Stimulated activated CD4-positive, alpha-beta T cell treated with anti-CD3 and anti-CD28 coated beads, Interleukin-12 subunit alpha, Interleukin-12 subunit beta, amount 100 ng/mL, for 48 hours (primary cell): ENCODE measurements around the gene CDK11B.
"Not testable (repeated sequence)": the region's sequence is repeated elsewhere in the genome, so short reads cannot be mapped to it uniquely, and the experiment has no call there.

Experiments used
- DNase-seq, 3 donors: peaks; one replicate each; pipeline ENCODE4 v3.0.0-alpha.2; 2020; ENCODE audit warnings: low read depth in 2 of 3, low spot score in 1 of 3

The CDK11B gene

GRCh38 chr1:1662830-1663560 lies 4.2 kb upstream of the CDK11B start:
- not testable (repeated sequence) for DNase-seq

DNA sequence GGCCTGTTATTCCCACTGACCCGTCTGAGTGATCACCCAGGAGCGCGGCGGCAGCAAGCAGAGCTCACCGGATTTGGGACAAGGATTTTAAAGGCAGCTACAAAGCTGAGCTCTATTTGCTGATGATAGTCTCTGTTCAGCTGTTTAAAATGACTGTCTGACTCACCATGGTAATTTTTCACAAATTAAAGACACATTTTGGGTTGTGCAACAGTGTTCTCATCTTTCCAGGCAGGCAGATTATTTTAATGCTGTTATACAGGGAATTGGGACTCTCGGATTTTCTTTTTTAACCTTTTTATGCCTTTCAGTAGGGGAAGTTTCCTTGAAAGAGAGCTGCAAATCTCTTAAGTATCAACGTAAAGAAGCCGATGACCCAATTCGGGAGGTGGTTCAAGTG lies 3.6 kb upstream of the CDK11B start:
- not testable (repeated sequence) for DNase-seq

DNA sequence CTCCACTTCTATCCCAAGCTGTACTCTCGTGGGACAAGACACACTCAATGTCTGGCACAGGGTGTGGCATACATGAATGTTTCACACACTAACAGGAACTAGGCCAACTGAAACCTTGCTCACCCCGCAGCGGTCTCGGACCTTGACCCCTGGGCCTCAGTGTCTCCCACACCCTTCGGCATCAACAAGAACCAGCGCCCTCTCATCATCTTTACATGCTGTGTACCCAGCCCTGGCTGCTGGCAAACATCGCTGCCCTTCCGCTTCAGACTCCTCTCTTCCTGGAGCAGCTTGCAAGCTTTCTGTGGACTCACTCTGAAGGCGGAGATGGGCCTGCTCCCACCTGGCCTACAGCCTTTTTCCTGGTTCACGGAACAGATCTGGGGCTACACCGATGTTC lies 10.5 kb downstream of the CDK11B start:
- not testable (repeated sequence) for DNase-seq

GRCh38 chr1:1647567-1648241 lies 11.1 kb downstream of the CDK11B start:
- DNase-seq = not testable (repeated sequence)

DNA sequence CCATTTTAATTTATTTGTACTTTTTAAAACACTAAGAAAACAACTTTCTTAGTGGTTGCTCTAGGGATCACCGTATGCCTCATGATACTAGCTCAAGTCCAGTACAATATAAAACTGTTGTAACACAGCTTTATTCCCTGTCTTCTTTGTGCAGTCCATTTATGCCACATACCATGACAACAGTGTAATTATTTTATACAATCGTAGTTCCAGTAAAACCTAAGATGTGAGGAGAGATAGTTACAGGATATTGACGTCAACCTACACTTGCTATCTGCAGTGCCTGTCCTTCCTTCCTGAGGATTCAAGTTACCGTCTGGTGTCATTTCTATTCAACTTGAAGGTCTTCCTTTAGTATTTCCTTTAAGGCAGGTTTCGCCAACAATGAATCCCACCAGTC lies 12.5 kb downstream of the CDK11B start:
- not testable (repeated sequence) for DNase-seq

DNA sequence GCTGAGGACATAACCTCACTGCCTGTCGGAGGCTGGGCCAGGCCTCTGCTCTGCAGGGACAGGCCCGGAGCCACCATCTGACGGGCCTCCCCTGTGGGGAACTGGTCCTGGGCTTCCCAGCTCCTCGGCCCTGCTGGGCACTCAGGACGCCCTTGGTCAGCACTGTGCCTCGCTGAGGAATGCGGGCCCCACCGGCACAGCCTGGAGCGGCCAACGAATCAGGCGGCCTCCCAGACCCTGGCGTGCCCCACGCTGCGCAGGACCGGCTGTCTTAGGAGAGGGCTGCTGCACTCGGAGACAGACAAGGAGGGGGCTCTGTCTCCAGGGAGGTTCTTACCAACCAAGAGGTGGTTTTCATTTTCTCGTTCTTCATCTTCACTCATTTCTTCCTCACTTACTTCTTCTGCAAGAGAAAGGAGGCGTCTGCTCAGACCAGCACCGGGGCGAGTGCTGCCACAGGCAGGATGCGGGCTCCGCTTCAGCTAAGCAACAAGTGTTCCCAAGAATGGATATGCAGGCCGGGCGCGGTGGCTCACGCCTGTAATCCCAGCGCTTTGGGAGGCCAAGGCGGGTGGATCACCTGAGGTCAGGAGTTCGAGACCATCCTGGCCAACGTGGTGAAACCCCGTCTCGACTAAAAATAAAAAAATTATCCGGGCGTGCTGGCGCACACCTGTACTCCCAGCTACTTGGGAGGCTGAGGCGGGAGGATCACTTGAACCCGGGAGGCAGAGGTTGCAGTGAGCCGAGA lies 17.9 kb downstream of the CDK11B start:
- not testable (repeated sequence) for DNase-seq

DNA sequence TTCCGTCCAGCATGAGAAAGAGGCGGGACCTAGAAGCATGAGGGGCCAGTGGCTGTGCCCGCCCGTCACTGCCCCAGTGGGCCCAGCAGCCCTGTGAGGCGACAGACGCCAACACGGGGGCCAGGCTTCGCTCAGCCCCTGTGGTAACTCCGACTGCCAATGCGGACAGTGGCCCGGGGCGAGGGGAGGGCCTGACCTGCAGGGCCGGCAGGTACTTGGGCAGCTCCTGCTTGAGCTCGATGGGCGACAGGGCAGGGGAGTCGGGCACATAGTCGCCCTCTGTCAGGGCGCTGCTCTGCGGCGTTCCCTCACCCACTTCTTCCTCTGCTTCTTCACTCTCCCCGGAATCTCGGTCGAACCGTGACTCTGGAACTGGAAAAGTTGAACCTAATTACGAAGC lies 18.7 kb downstream of the CDK11B start:
- not testable (repeated sequence) for DNase-seq

DNA sequence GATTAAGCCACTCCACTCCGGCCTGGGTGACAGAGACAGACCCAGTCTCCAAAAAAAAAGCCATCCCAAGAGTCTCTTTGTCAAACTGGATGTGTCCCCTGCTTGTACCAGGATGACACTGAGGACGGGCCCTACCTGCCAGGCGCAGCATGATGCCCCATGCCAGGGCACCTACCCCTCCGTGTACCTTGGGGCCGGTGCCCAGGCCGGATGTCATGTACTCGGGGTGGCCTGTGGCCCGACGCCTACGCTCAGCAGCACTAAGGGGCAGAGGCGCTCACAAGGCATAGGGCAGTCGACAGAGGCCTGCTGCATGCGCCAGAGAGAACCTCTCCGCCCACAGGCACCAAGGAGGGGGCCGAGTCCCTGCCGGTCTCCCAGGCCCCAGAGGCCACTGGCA lies 19.4 kb downstream of the CDK11B start:
- DNase-seq = not testable (repeated sequence)

DNA sequence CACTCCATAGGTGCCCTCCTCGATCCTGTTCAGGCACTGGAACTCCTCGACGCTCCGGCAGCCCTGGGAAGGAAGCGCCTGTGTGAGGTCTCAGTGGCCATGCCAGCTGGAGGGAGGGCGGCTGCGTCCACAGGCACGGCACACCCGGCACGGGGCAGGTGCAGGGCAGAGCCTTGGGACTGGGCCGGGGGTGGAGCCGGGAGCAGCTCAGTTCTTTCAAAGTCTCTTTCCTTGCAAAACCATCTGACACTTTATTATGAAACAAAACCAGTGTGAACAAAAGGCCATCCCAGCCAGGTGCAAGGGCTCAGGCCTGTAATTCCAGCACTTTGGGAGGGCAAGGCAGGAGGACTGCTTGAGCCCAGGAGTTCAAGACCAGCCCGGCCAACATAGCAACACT lies 20.3 kb downstream of the CDK11B start:
- not testable (repeated sequence) for DNase-seq

DNA sequence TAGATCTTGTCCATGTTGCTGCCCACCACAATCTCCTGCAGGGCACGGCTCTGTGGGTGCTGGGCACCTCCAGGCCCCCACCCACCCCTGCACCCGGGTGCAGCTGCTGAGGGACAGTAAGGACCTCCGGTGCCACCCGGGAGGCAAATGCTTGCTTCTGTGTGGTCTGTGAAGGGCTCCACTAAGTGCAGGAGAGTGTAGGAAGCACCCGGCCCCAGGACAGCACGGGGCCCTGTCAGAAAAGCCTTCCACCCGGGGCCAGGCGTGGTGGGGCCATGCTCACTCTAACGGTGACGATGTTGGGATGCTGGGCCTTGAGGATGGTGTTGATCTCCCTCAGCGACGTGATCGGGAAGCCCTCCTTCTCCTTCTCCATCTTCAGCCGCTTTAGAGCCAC lies 21.3 kb downstream of the CDK11B start:
- not testable (repeated sequence) for DNase-seq

DNA sequence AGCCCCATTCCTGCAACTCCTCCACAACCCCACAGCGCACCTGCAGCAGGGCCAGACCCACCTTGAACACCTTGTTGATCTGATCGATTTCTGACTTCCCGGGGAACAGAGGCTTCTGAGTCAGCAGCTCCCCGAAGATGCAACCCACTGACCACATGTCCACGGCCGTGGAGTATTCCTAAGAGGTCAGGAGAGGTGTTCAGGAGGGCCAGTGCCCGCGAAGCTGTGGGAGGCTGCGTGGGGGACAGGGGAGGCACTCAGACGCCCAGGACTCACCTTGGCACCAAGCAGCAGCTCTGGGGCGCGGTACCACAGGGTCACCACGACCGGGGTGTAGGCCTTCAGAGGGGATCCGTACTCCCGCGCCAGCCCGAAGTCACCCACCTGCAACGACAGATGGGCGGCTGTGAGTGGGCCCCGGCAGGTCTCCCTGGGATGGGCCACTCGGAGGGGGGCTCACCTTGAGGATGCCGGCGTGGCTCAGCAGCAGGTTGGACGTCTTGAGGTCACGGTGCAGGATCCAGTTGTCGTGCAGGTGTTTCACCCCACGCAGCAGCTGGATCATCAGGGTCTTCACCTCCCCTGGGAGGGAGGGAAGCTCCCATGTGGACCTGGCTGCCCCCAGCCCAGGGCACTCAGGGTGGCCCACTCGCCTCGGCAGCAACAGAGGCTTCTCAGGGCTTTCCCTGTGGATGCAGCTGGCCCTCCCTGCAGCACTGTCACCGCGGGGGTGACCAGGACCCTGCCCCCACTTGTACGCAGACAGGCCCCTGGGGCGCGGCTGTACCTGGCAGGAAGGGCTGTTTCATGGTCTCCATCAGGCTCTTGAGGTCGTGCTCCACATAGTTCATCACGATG lies 22.0 kb downstream of the CDK11B start:
- not testable (repeated sequence) for DNase-seq

DNA sequence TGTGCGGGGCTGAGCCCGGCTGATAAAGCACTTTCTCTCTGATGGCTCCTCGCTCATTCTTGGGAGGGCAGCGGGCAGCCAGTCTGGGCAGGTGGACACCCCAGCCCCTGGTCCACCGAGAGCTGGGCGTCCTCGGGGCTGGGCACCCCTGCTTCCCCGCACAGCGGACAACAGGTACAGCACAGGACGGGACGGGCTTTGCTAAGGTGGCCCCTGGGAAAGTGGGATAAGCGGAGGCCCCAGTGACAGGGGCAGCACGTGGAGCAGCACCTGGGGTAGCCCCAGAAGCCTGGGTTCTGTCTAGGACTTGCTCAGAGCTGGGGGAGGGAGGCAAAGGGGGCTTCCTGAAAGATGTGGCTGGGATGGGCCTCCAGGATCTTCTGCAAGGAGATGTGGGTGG lies 24.2 kb downstream of the CDK11B start:
- not testable (repeated sequence) for DNase-seq

DNA sequence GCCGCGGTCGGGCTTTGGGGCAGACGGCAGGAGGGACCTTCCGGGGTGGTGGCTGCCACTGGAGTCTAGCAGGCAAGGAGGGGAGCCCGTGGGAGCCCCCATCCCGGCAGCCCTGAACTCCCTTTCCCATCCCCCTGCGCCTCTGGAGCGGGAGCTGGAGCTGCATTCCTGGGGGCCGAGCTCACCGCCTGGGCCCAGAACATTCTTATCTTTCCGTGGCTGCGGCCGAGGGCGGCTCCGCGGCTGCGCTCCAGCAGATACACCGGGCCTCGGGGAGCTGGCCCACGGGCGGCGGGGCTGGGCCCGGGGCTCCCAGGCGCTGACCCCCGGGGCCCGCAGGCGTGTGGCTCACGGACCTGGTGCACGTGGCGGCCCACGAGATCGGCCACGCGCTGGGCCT lies 25.4 kb downstream of the CDK11B start:
- DNase-seq = not testable (repeated sequence)

GRCh38 chr1:1631782-1632420 lies 26.9 kb downstream of the CDK11B start, which contains the start of gene MMP23B:
MMP23B (plus strand) TSS chr1:1632173; CDS start chr1:1632219, 46 bp downstream.
- DNase-seq = no peak

DNA sequence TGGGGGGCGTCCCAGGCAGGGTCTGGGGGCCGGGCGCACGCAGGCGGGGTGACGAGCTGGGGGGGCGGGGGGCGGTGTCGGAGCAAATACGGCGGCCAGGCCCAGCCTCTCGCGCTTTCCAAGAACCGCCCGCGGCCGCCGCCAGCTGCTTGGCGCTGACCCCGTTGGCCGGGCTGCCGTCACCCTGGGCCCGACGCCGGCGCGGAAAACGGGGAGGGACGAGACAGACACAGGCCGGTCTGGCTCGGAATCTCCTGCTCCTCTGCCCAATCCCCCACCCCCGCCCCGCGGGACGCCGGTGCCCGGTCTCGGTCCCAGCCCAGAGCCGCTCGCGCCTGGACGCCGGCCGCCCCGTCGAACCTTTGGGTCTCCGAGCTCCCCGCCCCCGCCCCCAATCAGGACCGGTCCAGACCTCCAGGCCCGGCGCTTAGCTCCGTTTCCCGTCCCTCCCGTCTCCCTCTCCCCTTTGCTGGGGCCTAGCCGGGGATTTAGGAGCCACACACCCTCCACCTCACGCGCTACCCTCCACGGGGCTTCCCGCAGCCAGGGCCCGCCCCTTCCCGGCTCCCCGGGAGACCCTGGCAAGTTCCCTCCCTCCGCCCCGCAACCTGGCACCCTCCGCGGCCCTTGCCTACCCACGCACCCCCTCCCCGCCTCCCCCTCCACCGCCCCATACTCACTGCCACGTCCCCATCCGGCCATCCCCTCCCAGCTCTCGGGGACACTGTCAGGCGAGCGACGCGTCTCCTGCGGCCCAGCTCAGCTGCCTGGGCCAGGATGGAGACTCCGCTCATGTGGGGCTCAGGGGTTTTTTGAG lies 27.6 kb downstream of the CDK11B start:
- DNase-seq = no peak

DNA sequence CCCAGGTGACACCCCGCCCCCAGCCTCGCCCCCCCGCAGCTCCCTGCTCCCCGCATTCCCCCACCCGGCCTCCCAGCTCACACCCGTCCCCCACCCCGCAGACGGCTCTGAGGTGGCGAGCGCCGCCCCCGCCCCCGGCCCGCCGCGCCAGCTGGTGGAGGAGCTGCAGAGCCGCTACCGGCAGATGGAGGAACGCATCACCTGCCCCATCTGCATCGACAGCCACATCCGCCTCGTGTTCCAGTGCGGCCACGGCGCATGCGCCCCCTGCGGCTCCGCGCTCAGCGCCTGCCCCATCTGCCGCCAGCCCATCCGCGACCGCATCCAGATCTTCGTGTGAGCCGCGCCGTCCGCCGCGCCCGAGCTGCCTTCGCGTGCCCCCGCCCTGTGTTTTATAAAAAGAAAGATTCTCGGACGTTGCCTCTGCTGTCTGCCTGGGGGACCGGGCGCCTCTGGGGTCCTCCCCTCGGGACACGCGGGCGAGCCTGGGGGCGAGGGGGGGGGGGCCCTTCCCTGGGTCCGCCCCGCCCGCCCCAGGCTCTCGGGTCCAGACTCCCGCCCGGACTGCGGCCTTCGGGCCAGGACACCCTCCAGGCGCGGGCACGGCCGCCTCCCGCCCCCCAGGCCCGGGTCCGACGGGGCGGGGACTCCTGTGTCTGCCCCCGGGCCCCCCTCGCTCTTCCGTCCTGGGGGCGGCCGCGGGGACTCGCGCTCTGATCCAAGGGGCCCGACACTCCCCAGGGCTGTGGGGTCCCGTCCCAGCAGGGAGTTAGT lies 28.4 kb downstream of the CDK11B start:
- peak; percentile 79 to 89 (median 83) for DNase-seq

DNA sequence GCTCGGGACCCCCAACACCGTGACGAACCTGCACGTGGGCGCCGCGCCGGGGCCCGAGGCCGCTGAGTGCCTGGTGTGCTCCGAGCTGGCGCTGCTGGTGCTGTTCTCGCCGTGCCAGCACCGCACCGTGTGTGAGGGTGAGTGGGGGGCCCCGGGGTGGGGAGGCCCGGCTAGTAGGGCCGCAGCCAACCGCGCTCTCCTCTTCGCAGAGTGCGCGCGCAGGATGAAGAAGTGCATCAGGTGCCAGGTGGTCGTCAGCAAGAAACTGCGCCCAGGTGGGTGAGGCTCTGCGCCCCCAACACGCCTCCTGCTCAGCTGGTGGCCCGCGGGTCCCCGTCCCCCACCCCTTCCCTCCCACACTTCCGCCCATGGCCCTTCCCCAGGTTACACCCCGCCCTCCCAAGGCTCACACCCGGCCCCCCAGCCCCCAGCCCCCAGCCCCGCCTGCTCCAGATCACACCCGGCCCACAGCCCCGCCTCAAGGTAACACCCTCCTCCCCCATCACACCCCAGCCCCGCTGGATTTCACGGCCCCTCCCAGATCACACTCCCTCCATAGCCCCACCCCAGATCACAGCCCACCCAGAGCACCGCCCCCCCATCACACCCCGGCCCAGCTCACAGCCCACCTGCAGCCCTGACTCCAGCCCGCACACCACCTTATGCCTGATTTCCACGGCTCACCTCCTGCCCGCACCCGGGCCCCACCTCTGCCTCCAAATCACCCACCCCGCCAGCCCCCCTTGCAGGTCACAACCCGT lies 29.2 kb downstream of the CDK11B start:
- DNase-seq = peak in 2 of 3 donors; percentile 29 to 33
